ENCODE data around the gene RNF220. TPM values are rescaled to one million over a fixed set of nuclear protein-coding genes. Genes with fewer than 3 reads are reported as not detected.

RNF220 gene
- polyA plus RNA-seq, 3 donors, result 33.3 to 60.4 (median 46.9) TPM

- H3K27ac ChIP-seq (ENCODE audit: low read depth, low read length), result no peak overlapping the region
- 81 to 91% (median 82%) methylated on average over 26 to 28 of the region's 28 CpGs for WGBS, 3 donors
Measured at GRCh38 chr1:44646261-44647110, 241.4 kb downstream of the RNF220 start.

GRCh38 chr1:44647896-44648295, 242.8 kb downstream of the RNF220 start:
- no peak overlapping the region for H3K27ac ChIP-seq (ENCODE audit: low read depth, low read length)
- 84 to 89% (median 89%) methylated on average over 2 of the region's 2 CpGs for WGBS, 3 donors

- H3K27ac ChIP-seq (ENCODE audit: low read depth, low read length), result no peak overlapping the region
- 87 to 94% (median 87%) methylated on average over 13 of the region's 13 CpGs for WGBS, 3 donors
Measured at GRCh38 chr1:44648529-44649250, 243.6 kb downstream of the RNF220 start.

GRCh38 chr1:44649788-44650158, 244.7 kb downstream of the RNF220 start:
- WGBS, 3 donors, result 79 to 88% (median 87%) methylated on average over 13 of the region's 13 CpGs
- no peak overlapping the region for H3K27ac ChIP-seq (ENCODE audit: low read depth, low read length)

GRCh38 chr1:44650159-44650831, 245.2 kb downstream of the RNF220 start:
- 79 to 91% (median 84%) methylated on average over 23 of the region's 23 CpGs for whole genome bisulfite sequencing, 3 donors
- no peak overlapping the region for H3K27ac ChIP-seq (ENCODE audit: low read depth, low read length)

GRCh38 chr1:44651069-44651468, 246.0 kb downstream of the RNF220 start:
- no peak overlapping the region for H3K27ac ChIP-seq (ENCODE audit: low read depth, low read length)
- 81 to 87% (median 84%) methylated on average over 8 of the region's 8 CpGs for WGBS, 3 donors

- no peak overlapping the region for H3K27ac ChIP-seq (ENCODE audit: low read depth, low read length)
- WGBS, 3 donors, result 46 to 64% (median 48%) methylated on average over 7 of the region's 7 CpGs
Measured at GRCh38 chr1:44652445-44653106, 247.5 kb downstream of the RNF220 start.

GRCh38 chr1:44653107-44653964, 248.3 kb downstream of the RNF220 start:
- no peak overlapping the region for H3K27ac ChIP-seq (ENCODE audit: low read depth, low read length)
- 58 to 68% (median 68%) methylated on average over 11 of the region's 11 CpGs for WGBS, 3 donors

GRCh38 chr1:44654621-44655187, 249.6 kb downstream of the RNF220 start:
- no peak overlapping the region for H3K27ac ChIP-seq (ENCODE audit: low read depth, low read length)
- WGBS, 3 donors, result 92 to 95% (median 94%) methylated on average over 35 of the region's 35 CpGs

- 69 to 76% (median 76%) methylated on average over 5 of the region's 5 CpGs for whole genome bisulfite sequencing, 3 donors
- no peak overlapping the region for H3K27ac ChIP-seq (ENCODE audit: low read depth, low read length)
Measured at GRCh38 chr1:44655609-44656008, 250.6 kb downstream of the RNF220 start.

- no peak overlapping the region for H3K27ac ChIP-seq (ENCODE audit: low read depth, low read length)
- WGBS, 3 donors, result 89 to 95% (median 91%) methylated on average over 3 to 4 of the region's 4 CpGs
Measured at GRCh38 chr1:44659566-44659965, 254.5 kb downstream of the RNF220 start.

- no peak overlapping the region for H3K27ac ChIP-seq (ENCODE audit: low read depth, low read length)
- WGBS, 3 donors, result 26 to 73% (median 64%) methylated on average over 9 of the region's 9 CpGs
Measured at GRCh38 chr1:44660176-44660575, 255.1 kb downstream of the RNF220 start.

- H3K27ac ChIP-seq (ENCODE audit: low read depth, low read length), result no peak overlapping the region
- WGBS, 3 donors, result 51 to 64% (median 60%) methylated on average over 15 of the region's 15 CpGs
Measured at GRCh38 chr1:44661781-44662682, 257.0 kb downstream of the RNF220 start.

GRCh38 chr1:44662683-44663030, 257.6 kb downstream of the RNF220 start:
- WGBS, 3 donors, result 75 to 86% (median 84%) methylated on average over 5 of the region's 5 CpGs
- no peak overlapping the region for H3K27ac ChIP-seq (ENCODE audit: low read depth, low read length)

- no peak overlapping the region for H3K27ac ChIP-seq (ENCODE audit: low read depth, low read length)
- 93 to 96% (median 95%) methylated on average over 5 of the region's 5 CpGs for WGBS, 3 donors
Measured at GRCh38 chr1:44663417-44663816, 258.4 kb downstream of the RNF220 start.

- 65 to 87% (median 74%) methylated on average over 12 of the region's 12 CpGs for WGBS, 3 donors
- H3K27ac ChIP-seq (ENCODE audit: low read depth, low read length), result no peak overlapping the region
Measured at GRCh38 chr1:44664730-44665370, 259.8 kb downstream of the RNF220 start.

Measured in adipose tissue (tissue), 3 donors.